ENCODE data around the gene EDN1. TPM values are rescaled to one million over a fixed set of nuclear protein-coding genes. Genes with fewer than 3 reads are reported as not detected.
"Not testable (repeated sequence)": the region's sequence is repeated elsewhere in the genome, so short reads cannot be mapped to it uniquely, and the experiment has no call there.

Gene EDN1
- polyA plus RNA-seq, 1 donor: 36.4 TPM

DNA sequence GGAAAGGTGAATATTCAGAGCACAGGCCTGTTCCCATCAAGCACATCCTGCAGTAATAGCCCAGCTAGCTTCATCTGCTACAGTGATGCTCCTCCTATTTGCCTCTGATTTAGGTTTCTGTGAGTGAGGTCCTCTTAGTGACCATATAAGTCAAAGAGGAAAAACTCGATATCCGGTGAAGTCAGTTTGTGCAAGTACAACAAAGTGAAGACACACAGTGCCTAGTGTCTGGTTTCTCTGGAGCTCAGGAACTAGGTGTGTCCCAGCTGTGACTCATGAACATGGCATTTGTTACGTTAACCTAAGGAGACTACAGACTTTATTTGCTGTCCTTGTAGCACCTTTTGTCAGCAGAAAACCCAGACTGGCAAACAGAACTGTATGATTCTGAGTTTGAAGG, 33.9 kb downstream of the EDN1 start:
- Histone ChIP-seq H3K27ac (ENCODE audit: low read length) (peak overlapping the region; percentile 83), H3K4me3 (ENCODE audit: low read length) (no peak overlapping the region), H3K4me1 (ENCODE audit: control insufficient read depth, insufficient read depth, low read length) (peaks cover 26% of the 10 kb centered on the region), H3K27me3 (ENCODE audit: control insufficient read depth, insufficient read depth, low read length) (no peaks in the 10 kb centered on the region), H3K9me3 (ENCODE audit: control insufficient read depth, low read depth, low read length) (no peaks in the 10 kb centered on the region), H3K36me3 (ENCODE audit: control insufficient read depth, insufficient read depth, low read length) (no peaks in the 10 kb centered on the region)
- WGBS (ENCODE audit: insufficient coverage, low lambda C conversion rate): no CpG with 5 or more reads among the region's 3 CpGs
- peak; percentile 94 to 97 for DNase-seq

DNA sequence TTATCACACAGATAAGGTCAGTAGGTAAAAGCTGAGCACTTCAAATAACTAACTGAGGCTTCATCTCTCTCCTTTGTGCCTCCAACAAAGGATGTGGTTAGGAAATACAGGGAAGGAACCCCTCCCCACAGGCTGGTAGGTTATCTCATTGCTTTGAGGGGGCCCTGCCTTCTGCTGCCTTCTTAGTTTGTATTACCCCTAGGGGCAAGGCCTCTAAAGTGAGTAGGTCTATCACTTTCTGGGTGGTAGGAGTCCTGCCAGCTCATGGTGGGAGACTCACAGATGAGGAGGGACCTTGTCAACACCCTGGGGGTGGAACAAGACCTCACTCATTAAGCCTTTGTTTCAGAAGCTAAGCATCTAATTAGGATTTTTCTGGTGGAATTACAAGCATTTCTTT, 34.6 kb downstream of the EDN1 start:
- Histone ChIP-seq H3K4me3 (ENCODE audit: low read length) (no peak overlapping the region), H3K36me3 (ENCODE audit: control insufficient read depth, insufficient read depth, low read length) (no peaks in the 10 kb centered on the region), H3K4me1 (ENCODE audit: control insufficient read depth, insufficient read depth, low read length) (peaks cover 26% of the 10 kb centered on the region), H3K9me3 (ENCODE audit: control insufficient read depth, low read depth, low read length) (no peaks in the 10 kb centered on the region), H3K27ac (ENCODE audit: low read length) (peak overlapping the region; percentile 83), H3K27me3 (ENCODE audit: control insufficient read depth, insufficient read depth, low read length) (no peaks in the 10 kb centered on the region)
- peak in 1 of 2 donors; percentile 42 for DNase-seq

DNA sequence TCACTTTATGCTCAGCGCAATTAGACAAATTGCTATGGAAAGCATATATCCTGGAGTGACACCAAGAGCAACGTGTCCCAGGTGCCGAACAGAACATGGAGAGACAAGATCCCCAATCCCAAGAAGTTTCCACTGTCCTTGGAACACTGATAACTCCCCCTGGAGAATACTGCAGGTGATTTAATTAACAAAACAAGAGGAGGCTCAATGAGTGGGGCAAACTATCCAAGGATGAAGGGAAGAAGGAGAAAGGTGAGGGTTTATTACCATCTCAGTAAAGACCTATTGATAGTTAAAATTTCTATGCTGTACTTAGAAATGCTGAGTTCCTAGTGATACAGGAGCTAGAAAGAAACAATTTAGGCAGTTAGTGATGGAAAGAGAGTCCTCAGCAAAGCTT, 35.7 kb downstream of the EDN1 start:
- Histone ChIP-seq H3K27me3 (ENCODE audit: control insufficient read depth, insufficient read depth, low read length) (no peaks in the 10 kb centered on the region), H3K36me3 (ENCODE audit: control insufficient read depth, insufficient read depth, low read length) (no peaks in the 10 kb centered on the region), H3K27ac (ENCODE audit: low read length) (no peak overlapping the region), H3K4me1 (ENCODE audit: control insufficient read depth, insufficient read depth, low read length) (peaks cover 31% of the 10 kb centered on the region), H3K4me3 (ENCODE audit: low read length) (no peak overlapping the region), H3K9me3 (ENCODE audit: control insufficient read depth, low read depth, low read length) (no peaks in the 10 kb centered on the region)
- WGBS (ENCODE audit: insufficient coverage, low lambda C conversion rate): no CpG with 5 or more reads among the region's 3 CpGs
- DNase-seq: no peak

DNA sequence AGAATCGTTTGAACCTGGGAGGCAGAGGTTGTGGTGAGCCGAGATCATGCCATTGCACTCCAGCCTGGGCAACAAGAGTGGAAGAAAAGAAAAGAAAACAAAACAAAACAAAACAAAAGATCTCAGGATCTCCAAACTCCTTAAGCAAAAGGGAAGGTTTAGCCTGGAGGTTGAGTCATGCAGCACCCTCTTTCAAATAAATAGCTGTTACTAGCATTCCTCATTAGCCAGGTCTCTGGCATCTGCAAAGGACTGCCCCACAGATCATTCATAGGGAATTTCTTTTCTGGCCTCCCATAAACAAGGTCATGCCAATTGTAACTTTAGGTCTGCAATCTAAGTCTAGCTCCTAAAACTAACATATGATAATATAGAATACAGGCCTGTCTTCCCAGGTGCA, 37.2 kb downstream of the EDN1 start:
- DNase-seq: no peak
- Histone ChIP-seq H3K9me3 (ENCODE audit: control insufficient read depth, low read depth, low read length) (no peaks in the 10 kb centered on the region), H3K27ac (ENCODE audit: low read length) (no peak overlapping the region), H3K4me1 (ENCODE audit: control insufficient read depth, insufficient read depth, low read length) (peaks cover 42% of the 10 kb centered on the region), H3K27me3 (ENCODE audit: control insufficient read depth, insufficient read depth, low read length) (no peaks in the 10 kb centered on the region), H3K4me3 (ENCODE audit: low read length) (no peak overlapping the region), H3K36me3 (ENCODE audit: control insufficient read depth, insufficient read depth, low read length) (no peaks in the 10 kb centered on the region)
- no CpG with 5 or more reads among the region's 2 CpGs for WGBS (ENCODE audit: insufficient coverage, low lambda C conversion rate)

DNA sequence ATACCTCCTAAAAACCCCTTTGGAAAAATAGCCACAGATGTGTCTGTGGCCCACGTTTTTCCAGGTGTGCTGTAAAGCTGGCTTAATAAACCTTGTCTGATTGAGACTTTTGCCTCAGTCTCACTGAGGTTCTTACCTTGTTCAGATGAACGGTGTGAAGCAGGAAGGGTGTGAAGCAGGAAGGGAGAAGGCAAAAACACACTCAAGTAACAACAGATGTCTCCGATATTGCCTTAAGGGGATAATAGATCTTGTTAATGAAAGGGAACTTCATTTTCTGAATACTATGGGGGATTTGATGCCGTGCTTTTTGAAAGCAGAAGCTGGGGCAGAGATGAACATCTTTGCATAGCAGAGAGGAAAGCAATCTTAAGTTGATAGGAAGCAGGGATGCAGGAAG, 37.8 kb downstream of the EDN1 start:
- Histone ChIP-seq H3K9me3 (ENCODE audit: control insufficient read depth, low read depth, low read length) (no peaks in the 10 kb centered on the region), H3K4me1 (ENCODE audit: control insufficient read depth, insufficient read depth, low read length) (peaks cover 40% of the 10 kb centered on the region), H3K4me3 (ENCODE audit: low read length) (no peak overlapping the region), H3K27ac (ENCODE audit: low read length) (no peak overlapping the region), H3K36me3 (ENCODE audit: control insufficient read depth, insufficient read depth, low read length) (no peaks in the 10 kb centered on the region), H3K27me3 (ENCODE audit: control insufficient read depth, insufficient read depth, low read length) (no peaks in the 10 kb centered on the region)
- 83% methylated on average over 2 of the region's 4 CpGs for WGBS (ENCODE audit: insufficient coverage, low lambda C conversion rate)
- no peak for DNase-seq

DNA sequence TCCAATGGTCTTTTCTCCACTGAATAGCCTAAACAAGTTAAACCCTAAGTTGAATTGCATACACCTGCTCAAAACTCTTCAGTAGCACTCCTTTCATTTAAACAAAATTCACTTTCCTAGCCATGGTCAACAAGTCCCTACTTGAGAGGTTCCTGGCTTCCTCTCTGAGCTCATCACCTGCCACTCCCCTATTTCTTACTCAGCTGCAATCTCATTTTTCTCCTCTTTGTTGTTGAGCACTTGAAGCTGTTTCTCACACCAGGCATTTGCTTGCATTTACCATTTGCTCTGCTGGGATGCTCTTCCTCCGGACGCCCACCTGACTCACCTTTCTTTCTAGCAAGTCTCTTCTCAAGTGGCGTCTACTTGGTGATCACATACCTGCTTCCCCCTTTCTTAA, 38.5 kb downstream of the EDN1 start:
- no peaks in the 10 kb centered on the region for H3K36me3 ChIP-seq (ENCODE audit: control insufficient read depth, insufficient read depth, low read length)
- no peak overlapping the region for H3K27ac ChIP-seq (ENCODE audit: low read length)
- no CpG with 5 or more reads among the region's 3 CpGs for WGBS (ENCODE audit: insufficient coverage, low lambda C conversion rate)
- no peak overlapping the region for H3K4me3 ChIP-seq (ENCODE audit: low read length)
- no peaks in the 10 kb centered on the region for H3K9me3 ChIP-seq (ENCODE audit: control insufficient read depth, low read depth, low read length)
- DNase-seq: peak in 1 of 2 donors; percentile 24
- no peaks in the 10 kb centered on the region for H3K27me3 ChIP-seq (ENCODE audit: control insufficient read depth, insufficient read depth, low read length)
- peaks cover 38% of the 10 kb centered on the region for H3K4me1 ChIP-seq (ENCODE audit: control insufficient read depth, insufficient read depth, low read length)

DNA sequence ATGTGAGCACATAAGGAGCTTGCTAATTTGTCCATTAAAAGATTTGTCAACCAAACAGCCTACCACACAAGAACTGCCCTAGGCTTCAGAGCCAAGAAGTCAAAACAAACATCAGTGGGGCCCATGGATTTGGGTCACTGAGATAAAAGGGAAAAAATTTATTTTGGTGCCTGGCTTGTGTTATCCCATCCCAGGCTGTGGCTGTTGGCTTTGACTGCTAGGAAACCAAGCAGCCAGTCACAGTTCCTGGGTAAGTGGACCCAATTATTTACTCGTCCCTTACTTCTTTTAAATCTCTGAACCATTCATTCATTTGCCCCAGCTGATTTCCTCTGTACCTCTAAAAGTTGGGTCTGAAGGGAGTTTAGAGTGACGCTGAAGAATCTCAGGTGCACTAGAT, 41.3 kb downstream of the EDN1 start:
- WGBS (ENCODE audit: insufficient coverage, low lambda C conversion rate): no CpG with 5 or more reads among the region's 2 CpGs
- no peak overlapping the region for H3K4me3 ChIP-seq (ENCODE audit: low read length)
- H3K9me3 ChIP-seq (ENCODE audit: control insufficient read depth, low read depth, low read length): no peaks in the 10 kb centered on the region

DNA sequence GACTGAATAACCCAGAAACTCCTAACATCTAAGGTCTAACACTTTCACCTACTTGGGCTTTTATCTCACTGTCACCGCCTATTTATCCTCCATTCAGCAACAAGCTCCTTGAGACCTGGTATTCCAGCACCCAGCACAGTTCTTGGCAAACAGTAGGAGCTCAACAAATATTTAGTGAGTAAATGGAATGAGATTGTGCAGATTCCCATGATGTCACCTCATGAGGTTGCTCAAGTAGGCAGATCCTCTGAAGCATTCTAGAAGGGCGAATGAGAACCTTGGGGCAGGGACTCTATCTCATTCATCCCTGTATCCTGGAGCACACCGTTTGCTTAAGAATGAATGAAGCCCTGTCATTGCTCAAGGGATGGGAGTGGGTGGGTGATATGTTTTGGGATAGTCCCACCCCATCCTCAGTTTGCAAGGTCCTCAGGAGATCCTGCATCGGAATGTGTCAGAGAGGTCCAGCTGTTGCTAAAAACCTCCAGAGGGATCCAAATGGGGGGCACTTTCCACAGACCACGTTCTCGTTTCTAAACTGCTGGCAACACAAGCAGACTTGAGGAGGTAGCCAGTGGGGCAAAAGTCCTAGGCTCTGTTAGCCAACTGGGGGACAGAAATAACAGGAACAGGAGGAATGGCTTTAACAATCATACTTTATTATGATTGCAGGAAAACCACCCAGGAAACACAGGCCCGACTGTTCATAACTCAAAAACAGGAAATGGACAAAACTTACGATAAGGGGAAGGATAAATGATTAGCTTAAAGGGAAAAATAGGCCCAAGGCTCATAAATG, 42.0 kb downstream of the EDN1 start:
- Histone ChIP-seq H3K9me3 (ENCODE audit: control insufficient read depth, low read depth, low read length) (no peaks in the 10 kb centered on the region), H3K27me3 (ENCODE audit: control insufficient read depth, insufficient read depth, low read length) (no peaks in the 10 kb centered on the region), H3K36me3 (ENCODE audit: control insufficient read depth, insufficient read depth, low read length) (no peaks in the 10 kb centered on the region), H3K27ac (ENCODE audit: low read length) (peak overlapping the region; percentile 96), H3K4me3 (ENCODE audit: low read length) (no peak overlapping the region), H3K4me1 (ENCODE audit: control insufficient read depth, insufficient read depth, low read length) (peaks cover 42% of the 10 kb centered on the region)
- DNase-seq: peak; percentile 77 to 92
- WGBS (ENCODE audit: insufficient coverage, low lambda C conversion rate): no CpG with 5 or more reads among the region's 8 CpGs

More for the DNA sequence above, 41.3 kb downstream of the EDN1 start:
- no peaks in the 10 kb centered on the region for H3K27me3 ChIP-seq (ENCODE audit: control insufficient read depth, insufficient read depth, low read length)
- H3K36me3 ChIP-seq (ENCODE audit: control insufficient read depth, insufficient read depth, low read length): no peaks in the 10 kb centered on the region
- H3K27ac ChIP-seq (ENCODE audit: low read length): peak overlapping the region; percentile 96
- DNase-seq: no peak
- H3K4me1 ChIP-seq (ENCODE audit: control insufficient read depth, insufficient read depth, low read length): peaks cover 42% of the 10 kb centered on the region

DNA sequence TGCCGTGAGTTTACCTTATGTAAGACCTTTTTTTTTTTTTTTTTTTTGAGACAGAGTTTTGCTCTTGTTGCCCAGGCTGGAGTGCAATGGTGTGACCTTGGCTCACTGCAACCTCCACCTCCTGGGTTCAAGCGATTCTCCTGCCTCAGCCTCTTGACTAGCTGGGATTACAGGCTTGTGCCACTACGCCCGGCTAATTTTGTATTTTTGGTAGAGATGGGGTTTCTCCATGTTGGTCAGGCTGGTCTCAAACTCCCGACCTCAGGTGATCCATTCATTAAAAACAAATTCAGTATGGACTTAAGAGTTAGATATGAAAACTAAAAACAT, 42.6 kb downstream of the EDN1 start:
- H3K27me3 ChIP-seq (ENCODE audit: control insufficient read depth, insufficient read depth, low read length); H3K4me3 ChIP-seq (ENCODE audit: low read length); H3K36me3 ChIP-seq (ENCODE audit: control insufficient read depth, insufficient read depth, low read length); DNase-seq; H3K9me3 ChIP-seq (ENCODE audit: control insufficient read depth, low read depth, low read length): not testable (repeated sequence)
- H3K4me1 ChIP-seq (ENCODE audit: control insufficient read depth, insufficient read depth, low read length): peaks cover 42% of the 10 kb centered on the region
- H3K27ac ChIP-seq (ENCODE audit: low read length): peak overlapping the region; percentile 96
- no CpG with 5 or more reads among the region's 5 CpGs for WGBS (ENCODE audit: insufficient coverage, low lambda C conversion rate)

DNA sequence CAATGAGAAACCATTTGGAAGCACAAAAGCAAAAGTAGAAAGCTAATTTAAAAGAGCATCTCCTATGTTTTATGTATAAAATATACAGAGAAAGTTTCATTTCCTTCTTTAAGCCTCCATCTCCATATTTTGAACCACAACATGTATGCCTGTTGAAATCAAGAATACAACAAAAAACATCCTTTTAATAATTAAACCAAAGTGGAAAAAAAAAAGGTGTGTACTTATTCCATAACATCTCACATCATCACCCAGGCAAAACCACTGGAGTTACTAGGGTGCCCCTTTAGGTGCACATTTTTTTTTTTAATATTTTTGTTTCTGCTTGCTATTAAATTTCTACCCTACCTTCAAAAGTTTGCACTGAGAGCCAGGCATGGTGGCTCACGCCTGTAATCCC, 43.0 kb downstream of the EDN1 start:
- Histone ChIP-seq H3K27me3 (ENCODE audit: control insufficient read depth, insufficient read depth, low read length) (no peaks in the 10 kb centered on the region), H3K9me3 (ENCODE audit: control insufficient read depth, low read depth, low read length) (no peaks in the 10 kb centered on the region), H3K36me3 (ENCODE audit: control insufficient read depth, insufficient read depth, low read length) (no peaks in the 10 kb centered on the region), H3K4me3 (ENCODE audit: low read length) (no peak overlapping the region), H3K27ac (ENCODE audit: low read length) (peak overlapping the region; percentile 96), H3K4me1 (ENCODE audit: control insufficient read depth, insufficient read depth, low read length) (peaks cover 42% of the 10 kb centered on the region)
- WGBS (ENCODE audit: insufficient coverage, low lambda C conversion rate): 100% methylated on average over 1 of the region's 1 CpG
- no peak for DNase-seq

DNA sequence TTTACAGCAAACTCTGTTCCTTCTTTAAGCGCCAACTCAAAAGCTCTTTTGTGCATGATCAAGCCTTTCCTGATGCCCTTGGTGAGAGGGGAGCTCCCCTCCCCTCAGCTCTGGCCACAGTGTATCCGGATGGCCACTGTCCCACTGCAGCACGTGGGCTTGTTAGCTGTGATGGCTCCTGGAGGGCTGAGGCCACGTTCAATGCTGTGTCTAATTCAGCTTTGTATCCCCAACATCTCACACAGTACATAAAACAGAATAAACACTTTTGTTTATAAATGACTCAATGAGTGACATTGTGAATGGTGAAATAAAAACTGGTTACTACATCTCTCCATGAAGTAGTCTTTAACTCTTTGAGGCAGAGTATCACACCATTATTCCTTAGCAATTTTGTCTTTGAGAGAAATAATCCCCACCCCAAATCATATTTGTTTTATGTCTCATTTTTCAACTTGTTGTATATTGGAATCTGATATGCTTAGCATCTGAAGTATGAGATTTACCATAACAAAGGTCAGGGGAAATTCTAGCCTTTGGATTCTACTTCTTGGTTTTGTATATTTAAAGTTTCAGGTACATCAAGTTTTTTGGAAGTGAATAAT, 44.5 kb downstream of the EDN1 start:
- DNase-seq: no peak
- Histone ChIP-seq H3K27me3 (ENCODE audit: control insufficient read depth, insufficient read depth, low read length) (no peaks in the 10 kb centered on the region), H3K4me3 (ENCODE audit: low read length) (no peak overlapping the region), H3K36me3 (ENCODE audit: control insufficient read depth, insufficient read depth, low read length) (no peaks in the 10 kb centered on the region), H3K9me3 (ENCODE audit: control insufficient read depth, low read depth, low read length) (no peaks in the 10 kb centered on the region), H3K27ac (ENCODE audit: low read length) (no peak overlapping the region), H3K4me1 (ENCODE audit: control insufficient read depth, insufficient read depth, low read length) (peaks cover 49% of the 10 kb centered on the region)
- 100% methylated on average over 1 of the region's 4 CpGs for WGBS (ENCODE audit: insufficient coverage, low lambda C conversion rate)
